GM19463 (cell line): ENCODE results near the gene ADAM11.

Experiments
- ATAC-seq: cut with Tn5 transposase; IDR thresholded peaks from one replicate; pipeline ENCODE4 v1.9.1; 2021; ENCODE audit warnings: mild to moderate bottlenecking, moderate library complexity; ENCODE audit not compliant: unreplicated experiment

ADAM11 gene

DNA sequence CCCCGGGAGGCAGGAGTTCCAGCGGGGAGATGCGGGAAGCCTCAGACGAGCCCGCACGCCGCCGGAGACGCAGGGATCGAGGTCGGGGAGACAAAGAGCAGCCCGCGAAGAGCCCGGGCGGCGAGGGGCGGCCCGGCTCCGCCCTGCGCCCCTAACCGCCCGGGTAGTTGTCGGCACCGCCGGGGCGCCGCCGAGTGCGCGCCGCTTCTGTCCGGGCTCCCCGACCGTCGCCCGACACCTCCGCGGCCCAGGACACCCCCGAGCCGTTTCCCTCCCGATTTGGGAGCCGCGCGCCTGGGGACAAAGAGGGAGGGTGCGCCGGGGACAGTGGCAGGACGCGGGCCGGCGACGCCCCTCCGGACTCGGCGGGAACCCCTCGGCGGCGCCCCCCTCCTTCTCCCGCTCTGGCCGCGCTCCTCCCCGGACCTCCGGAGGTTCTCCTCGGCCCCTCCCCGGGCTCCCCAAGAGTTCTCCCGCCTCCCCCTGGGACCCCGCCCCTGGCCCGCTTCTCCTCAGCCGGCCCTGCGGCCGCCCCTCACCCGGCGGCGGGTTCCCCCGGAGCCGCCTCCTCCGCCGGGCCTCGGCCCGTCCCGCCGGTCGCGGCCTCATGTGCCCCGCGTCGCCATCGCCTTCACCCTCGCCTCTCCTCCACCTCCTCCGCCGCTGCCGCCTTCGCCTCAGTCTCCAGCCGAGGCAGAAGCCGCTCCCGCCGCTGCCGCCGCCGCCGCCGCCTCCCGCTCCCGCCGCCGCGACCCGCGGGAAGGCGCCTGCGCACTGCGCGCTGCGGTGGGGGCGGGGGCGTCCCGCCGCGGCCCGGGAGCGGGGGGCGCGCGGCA, 71.0 kb downstream of the ADAM11 start, which contains the start of gene GJC1:
Gene GJC1, minus strand, starts transcription at position 765 of the 836 bp plus-strand sequence. CDS start 24,470 bp downstream, outside the sequence.
- no peak for ATAC-seq

DNA sequence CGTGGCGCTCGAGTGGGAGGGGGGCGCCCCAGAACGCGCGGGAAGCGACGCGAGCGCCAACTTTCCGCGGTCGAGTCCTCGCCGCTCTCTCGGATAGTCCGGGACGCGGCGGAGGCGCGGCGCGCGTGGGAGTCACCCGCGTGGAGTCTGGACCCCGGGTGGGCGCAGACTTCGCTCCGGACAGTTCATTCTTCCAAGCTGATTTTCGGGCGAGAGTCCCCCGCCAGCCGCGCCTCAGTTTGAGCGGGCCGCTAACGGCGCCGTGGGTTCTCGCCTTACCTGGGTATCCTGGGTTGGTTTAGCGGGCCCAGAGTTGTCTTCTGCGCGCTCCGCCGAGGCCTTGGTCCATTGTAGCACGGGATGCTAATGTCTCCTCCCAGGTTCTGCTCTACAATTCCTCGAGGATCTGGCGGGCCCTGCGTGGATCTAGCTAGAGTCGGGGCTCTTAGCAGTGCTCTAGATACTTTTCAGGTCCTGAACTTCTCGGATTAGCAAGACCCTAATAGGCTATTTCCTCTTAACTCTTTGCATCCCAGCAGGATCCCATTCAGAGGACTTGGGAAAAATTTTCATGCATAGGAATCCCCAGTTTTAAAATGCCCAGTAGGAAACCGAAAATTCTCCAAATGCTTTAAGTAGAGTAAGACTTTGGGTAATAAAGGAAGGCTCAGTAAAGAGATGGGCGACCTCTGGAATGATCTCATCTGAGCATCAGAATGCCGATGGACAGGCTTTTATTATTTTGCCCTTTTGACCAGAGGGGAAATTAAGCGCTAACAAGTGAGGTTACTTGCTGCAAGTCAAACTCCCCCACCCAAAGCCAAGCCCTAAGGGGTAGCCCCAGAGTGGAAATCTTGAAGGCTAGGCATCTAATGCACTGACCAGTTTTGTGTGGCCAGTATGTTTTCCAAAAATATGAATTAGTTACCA, 71.8 kb downstream of the ADAM11 start:
- ATAC-seq, result no peak

DNA sequence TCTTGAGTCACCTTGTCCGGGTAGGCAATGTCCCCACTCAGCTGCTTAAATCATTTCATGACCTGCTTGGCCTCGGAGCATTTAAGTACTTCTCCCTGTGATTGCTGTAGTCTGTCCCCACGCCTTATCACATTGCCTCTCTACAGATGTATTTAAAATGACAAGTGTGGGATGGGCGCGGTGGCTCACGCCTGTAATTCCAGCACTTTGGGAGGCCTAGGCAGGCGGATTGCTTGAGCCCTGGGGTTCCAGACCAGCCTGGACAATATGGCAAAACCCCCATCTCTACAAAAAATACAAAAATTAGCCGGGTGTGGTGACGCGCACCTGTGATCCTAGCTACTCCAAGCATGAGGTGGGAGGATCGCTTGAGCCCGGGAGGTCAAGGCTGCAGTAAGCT, 72.6 kb downstream of the ADAM11 start:
- ATAC-seq, result no peak
